Caco-2 (cell line): ENCODE results near the gene ABCA13. TPM values are rescaled to one million over a fixed set of nuclear protein-coding genes. Genes with fewer than 3 reads are reported as not detected.

Source experiments
- BruUV-seq: library from RNA; stranded (reverse); fragments of 400-500 nt; replicated peaks from 2 replicates; lab custom pipeline; 2021; lab: Mats Ljungman, UMichigan
- CTCF ChIA-PET: fragments of 300-600 bp; sonication (Branson Sonifier 250); formaldehyde crosslinking; loops from one replicate; lab custom pipeline; 2022; ENCODE audit warnings: antibody characterized with exemption; lab: Charles Lee
- POLR2A ChIA-PET: fragments of 300-600 bp; sonication (Branson Sonifier 250); formaldehyde crosslinking; loops from one replicate; lab custom pipeline; 2022; ENCODE audit warnings: antibody characterized with exemption; lab: Charles Lee
- DNase-seq, 2 experiments: peaks; one replicate each; pipeline versions ENCODE4 v3.0.0 to v3.0.0-alpha.2; 2020 to 2022
- H3K27me3 ChIP-seq: replicated peaks from 2 replicates; pipeline ENCODE4 v1.6.0; 2011; ENCODE audit warnings: low read length; ENCODE audit not compliant: control insufficient read depth, insufficient read depth
- H3K36me3 ChIP-seq: 2 replicates; pipeline ENCODE4 v1.5.1; 2011; ENCODE audit warnings: low read length; ENCODE audit not compliant: control insufficient read depth, insufficient read depth
- H3K4me1 ChIP-seq: fragments of 250-450 bp; sonication (Bioruptor Pico); 2 replicates; pipeline ENCODE4 v1.5.1; 2020; ENCODE audit warnings: mild to moderate bottlenecking
- H3K4me3 ChIP-seq: 2 replicates; pipeline ENCODE4 v1.5.1; 2011; ENCODE audit warnings: low read depth, mild to moderate bottlenecking, control low read depth, low read length
- H3K9me3 ChIP-seq: fragments of 250-450 bp; sonication (Bioruptor Pico); 2 replicates; pipeline ENCODE4 v1.5.1; 2020; ENCODE audit warnings: mild to moderate bottlenecking, moderate library complexity
- H3K27ac Mint-ChIP-seq: one replicate; pipeline ENCODE4 v1.8.0; 2022; ENCODE audit warnings: mixed read lengths; ENCODE audit not compliant: unreplicated experiment
- H3K27me3 Mint-ChIP-seq: one replicate; pipeline ENCODE4 v1.8.0; 2022; ENCODE audit warnings: mixed read lengths; ENCODE audit not compliant: insufficient read depth, unreplicated experiment
- H3K36me3 Mint-ChIP-seq: one replicate; pipeline ENCODE4 v1.8.0; 2022; ENCODE audit warnings: mild to moderate bottlenecking, mixed read lengths; ENCODE audit not compliant: insufficient read depth, unreplicated experiment
- H3K4me1 Mint-ChIP-seq: one replicate; pipeline ENCODE4 v1.8.0; 2022; ENCODE audit warnings: low read depth, mixed read lengths; ENCODE audit not compliant: unreplicated experiment
- H3K4me3 Mint-ChIP-seq: one replicate; pipeline ENCODE4 v1.8.0; 2022; ENCODE audit warnings: mild to moderate bottlenecking, moderate library complexity, mixed read lengths; ENCODE audit not compliant: unreplicated experiment
- H3K9me3 Mint-ChIP-seq: one replicate; pipeline ENCODE4 v1.8.0; 2022; ENCODE audit warnings: mixed read lengths; ENCODE audit not compliant: unreplicated experiment
- CTCF ChIP-seq, 2 experiments: fragments of 200-600 bp in 1 of 2; IDR thresholded peaks; 1 replicate in 1 of 2; 2 replicates in 1 of 2; pipeline versions ENCODE4 v1.5.1 to v1.8.0; 2011 to 2022; ENCODE audit warnings: antibody characterized with exemption in 1 of 2, control low read depth in 1 of 2, inconsistent platforms in 1 of 2, low read depth in 1 of 2, low read length in 1 of 2, mild to moderate bottlenecking in 1 of 2, moderate library complexity in 1 of 2; ENCODE audit not compliant: insufficient read depth in 1 of 2, severe bottlenecking in 1 of 2, unreplicated experiment in 1 of 2
- intact Hi-C: fragments of 100-400 bp; cut with micrococcal nuclease; formaldehyde crosslinking; loops from one replicate; pipeline ENCODE4 v1.10.0; 2022; ENCODE audit not compliant: unreplicated experiment
- total RNA-seq: library from RNA; stranded (reverse); gene quantifications from 2 replicates; pipeline ENCODE4 v1.2.3, GENCODE V29; 2022

The ABCA13 gene
- total RNA-seq, 1 experiment from 2014 or later: 0.07 TPM

DNA sequence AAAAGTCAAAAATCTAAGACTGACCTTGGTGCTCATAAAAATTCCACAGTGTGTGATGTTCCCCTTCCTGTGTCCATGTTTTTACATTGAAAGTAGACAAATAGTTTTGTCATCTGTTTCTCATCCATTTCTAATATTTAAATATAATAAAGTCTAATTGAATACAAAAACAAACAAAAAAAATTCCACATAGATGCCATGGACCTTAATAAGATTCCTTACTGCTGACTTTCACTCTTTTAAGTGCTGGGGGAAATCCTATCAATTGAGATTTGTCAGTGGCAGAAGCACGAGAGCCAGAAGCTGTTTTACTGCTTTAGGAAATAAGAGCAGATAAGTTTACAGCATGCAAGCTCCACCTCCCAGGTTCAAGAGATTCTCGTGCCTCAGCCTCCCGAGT is 310.0 kb downstream of the ABCA13 start:
- no peak for TF ChIP-seq CTCF (IDR thresholded peaks at IDR 0.05; ENCODE audit: insufficient read depth in 1 of 2, low read depth in 1 of 2, low read length in 1 of 2, severe bottlenecking in 1 of 2, unreplicated experiment in 1 of 2)
- Mint-ChIP-seq H3K9me3 (peaks cover 13% of the 10 kb centered on the region), H3K4me1 (no peaks in the 10 kb centered on the region), H3K27me3 (peaks cover 5% of the 10 kb centered on the region), H3K27ac (no peak overlapping the region), H3K36me3 (no peaks in the 10 kb centered on the region), H3K4me3 (no peak overlapping the region)
- Histone ChIP-seq H3K4me3 (no peak overlapping the region), H3K4me1 (no peaks in the 10 kb centered on the region), H3K27me3 (no peaks in the 10 kb centered on the region), H3K36me3 (no peaks in the 10 kb centered on the region), H3K9me3 (no peaks in the 10 kb centered on the region)
- no peak for DNase-seq
- intact Hi-C loops: no loop called here
- ChIA-PET POLR2A (no interaction called here), CTCF (no interaction called here)
- BruUV-seq: no TSS peak

DNA sequence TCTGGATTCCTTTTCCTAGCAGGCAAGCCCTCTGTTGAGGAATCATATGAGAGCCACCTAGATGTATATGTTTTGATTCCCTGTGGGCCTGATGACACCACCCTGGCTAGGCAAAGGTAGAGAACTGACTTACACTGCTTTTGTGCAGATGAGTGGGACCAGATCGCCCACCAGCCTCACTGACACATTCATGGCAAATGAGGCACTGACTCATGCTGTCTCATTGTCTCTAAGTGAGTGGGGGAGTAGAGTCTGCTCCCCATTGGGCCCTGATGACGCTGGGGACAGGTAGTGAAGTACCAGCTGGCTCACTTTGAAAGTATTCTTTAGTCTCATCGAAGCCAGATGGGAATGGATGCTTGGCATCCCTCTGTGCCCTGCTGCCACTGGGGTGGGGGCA is 326.3 kb downstream of the ABCA13 start:
- no peaks in the 10 kb centered on the region for H3K9me3 Mint-ChIP-seq
- peaks cover 32% of the 10 kb centered on the region for H3K27me3 Mint-ChIP-seq
- BruUV-seq: no TSS peak
- H3K9me3 ChIP-seq: no peaks in the 10 kb centered on the region
- H3K36me3 Mint-ChIP-seq: no peaks in the 10 kb centered on the region
- H3K4me3 ChIP-seq: no peak overlapping the region
- DNase-seq: no peak
- no peak overlapping the region for H3K27ac Mint-ChIP-seq
- POLR2A ChIA-PET: no interaction called here
- no peak for TF ChIP-seq CTCF (IDR thresholded peaks at IDR 0.05; ENCODE audit: insufficient read depth in 1 of 2, low read depth in 1 of 2, low read length in 1 of 2, severe bottlenecking in 1 of 2, unreplicated experiment in 1 of 2)
- no peaks in the 10 kb centered on the region for H3K36me3 ChIP-seq
- H3K4me3 Mint-ChIP-seq: no peak overlapping the region
- no peaks in the 10 kb centered on the region for H3K4me1 ChIP-seq
- peaks cover 1% of the 10 kb centered on the region; the same call in 1 of the 2 replicates for H3K27me3 ChIP-seq
- CTCF ChIA-PET: no interaction called here
- intact Hi-C loops: no loop called here
- H3K4me1 Mint-ChIP-seq: no peaks in the 10 kb centered on the region

DNA sequence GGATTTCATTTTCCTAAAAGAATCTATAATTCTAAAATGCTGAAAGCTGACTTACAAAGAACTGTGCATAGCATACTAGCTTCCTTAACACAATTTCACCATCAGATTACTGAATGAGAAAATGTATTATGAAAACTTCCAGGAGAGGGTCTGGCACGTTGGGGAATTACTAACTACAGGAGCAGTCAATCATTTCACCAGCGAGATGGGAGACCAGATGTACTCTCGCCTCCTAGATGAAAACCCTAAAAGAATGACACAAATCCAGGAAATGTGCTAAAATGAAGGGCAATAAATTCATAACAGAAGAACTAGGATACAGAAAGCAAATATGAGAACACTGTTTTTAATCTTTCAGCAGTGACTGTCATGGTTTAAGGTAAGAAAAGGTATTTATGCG is 330.8 kb downstream of the ABCA13 start:
- CTCF ChIA-PET: no interaction called here

More for the DNA sequence above, 330.8 kb downstream of the ABCA13 start:
- H3K27me3 Mint-ChIP-seq: peaks cover 19% of the 10 kb centered on the region
- H3K36me3 Mint-ChIP-seq: no peaks in the 10 kb centered on the region
- intact Hi-C loops: no loop called here
- H3K4me3 ChIP-seq: no peak overlapping the region
- no peak overlapping the region for H3K27ac Mint-ChIP-seq
- peaks cover 1% of the 10 kb centered on the region; the same call in 1 of the 2 replicates for H3K27me3 ChIP-seq
- no peak for DNase-seq
- H3K9me3 Mint-ChIP-seq: no peaks in the 10 kb centered on the region
- H3K9me3 ChIP-seq: no peaks in the 10 kb centered on the region
- no peaks in the 10 kb centered on the region for H3K4me1 ChIP-seq
- H3K4me1 Mint-ChIP-seq: no peaks in the 10 kb centered on the region
- BruUV-seq: no TSS peak
- no peak overlapping the region for H3K4me3 Mint-ChIP-seq
- no peaks in the 10 kb centered on the region for H3K36me3 ChIP-seq
- no peak for TF ChIP-seq CTCF (IDR thresholded peaks at IDR 0.05; ENCODE audit: insufficient read depth in 1 of 2, low read depth in 1 of 2, low read length in 1 of 2, severe bottlenecking in 1 of 2, unreplicated experiment in 1 of 2)
- POLR2A ChIA-PET: no interaction called here
